HG03103 (cell line): ENCODE measurements around the gene CELF5.
A peak's percentile ranks its signal among the peaks of the same experiment; 100 is the strongest.

Experiments
- ATAC-seq: cut with Tn5 transposase; IDR thresholded peaks from one replicate; pipeline ENCODE4 v1.9.1; 2021; ENCODE audit warnings: low read depth; ENCODE audit not compliant: unreplicated experiment

The CELF5 gene

GRCh38 chr19:3224346-3225168 lies at the start of gene CELF5:
CELF5 (plus strand) TSS chr19:3224661; CDS start chr19:3224740, 79 bp downstream.
- ATAC-seq = no peak

DNA sequence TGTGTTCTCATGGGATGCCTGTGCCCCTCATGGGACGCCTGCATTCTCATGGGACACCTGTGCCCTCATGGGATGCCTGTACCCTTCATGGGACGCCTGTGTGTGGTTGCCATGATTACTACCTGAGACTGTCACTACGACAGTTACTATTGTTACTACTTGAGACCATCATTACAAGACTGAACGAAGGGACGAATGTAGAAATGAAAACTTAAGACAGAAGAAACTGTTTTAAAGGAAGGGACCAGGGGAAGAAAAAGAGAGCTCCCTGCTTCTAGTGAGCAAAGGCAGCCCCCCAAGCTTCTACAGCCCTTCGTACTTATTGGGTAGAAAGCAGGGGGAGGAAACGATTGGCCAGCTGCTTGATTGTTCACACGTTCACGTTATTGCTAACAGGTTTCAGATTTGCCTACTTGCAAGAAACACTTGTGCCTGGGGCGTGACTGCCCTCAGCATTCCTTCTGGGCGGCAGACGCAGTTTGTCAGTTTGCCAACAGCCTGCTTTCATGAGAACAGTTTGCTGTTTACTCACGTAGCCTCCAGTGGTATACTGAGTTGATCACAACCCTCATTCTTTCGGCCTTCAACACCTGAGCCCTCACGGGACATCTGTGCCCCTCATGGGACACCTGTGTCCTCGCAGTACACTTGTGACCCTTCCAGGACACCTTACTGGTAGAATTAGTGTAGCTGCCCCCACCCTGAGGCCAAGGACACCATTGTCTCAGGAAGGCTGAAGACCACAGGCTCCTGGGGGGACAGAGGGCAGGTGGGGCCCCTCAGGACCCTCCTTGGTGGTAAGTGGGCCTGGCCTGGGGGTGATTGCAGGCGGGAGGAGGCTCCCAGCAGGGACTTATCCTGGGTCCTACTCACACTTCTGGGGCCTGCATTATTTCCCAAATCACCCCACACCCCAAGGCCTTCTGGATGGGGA lies 48.4 kb upstream of the CELF5 start:
- no peak for ATAC-seq

- no peak for ATAC-seq
These were observed 47.6 kb upstream of the CELF5 start for GRCh38 chr19:3176715-3177501.

GRCh38 chr19:3178377-3178972 lies 46.0 kb upstream of the CELF5 start, which contains the start of gene S1PR4:
S1PR4 (plus strand) TSS chr19:3178769; CDS start chr19:3178793, 24 bp downstream.
- no peak for ATAC-seq

DNA sequence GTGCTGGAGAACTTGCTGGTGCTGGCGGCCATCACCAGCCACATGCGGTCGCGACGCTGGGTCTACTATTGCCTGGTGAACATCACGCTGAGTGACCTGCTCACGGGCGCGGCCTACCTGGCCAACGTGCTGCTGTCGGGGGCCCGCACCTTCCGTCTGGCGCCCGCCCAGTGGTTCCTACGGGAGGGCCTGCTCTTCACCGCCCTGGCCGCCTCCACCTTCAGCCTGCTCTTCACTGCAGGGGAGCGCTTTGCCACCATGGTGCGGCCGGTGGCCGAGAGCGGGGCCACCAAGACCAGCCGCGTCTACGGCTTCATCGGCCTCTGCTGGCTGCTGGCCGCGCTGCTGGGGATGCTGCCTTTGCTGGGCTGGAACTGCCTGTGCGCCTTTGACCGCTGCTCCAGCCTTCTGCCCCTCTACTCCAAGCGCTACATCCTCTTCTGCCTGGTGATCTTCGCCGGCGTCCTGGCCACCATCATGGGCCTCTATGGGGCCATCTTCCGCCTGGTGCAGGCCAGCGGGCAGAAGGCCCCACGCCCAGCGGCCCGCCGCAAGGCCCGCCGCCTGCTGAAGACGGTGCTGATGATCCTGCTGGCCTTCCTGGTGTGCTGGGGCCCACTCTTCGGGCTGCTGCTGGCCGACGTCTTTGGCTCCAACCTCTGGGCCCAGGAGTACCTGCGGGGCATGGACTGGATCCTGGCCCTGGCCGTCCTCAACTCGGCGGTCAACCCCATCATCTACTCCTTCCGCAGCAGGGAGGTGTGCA lies 45.3 kb upstream of the CELF5 start:
- no peak for ATAC-seq

GRCh38 chr19:3179739-3180293 lies 44.6 kb upstream of the CELF5 start:
- no peak for ATAC-seq

DNA sequence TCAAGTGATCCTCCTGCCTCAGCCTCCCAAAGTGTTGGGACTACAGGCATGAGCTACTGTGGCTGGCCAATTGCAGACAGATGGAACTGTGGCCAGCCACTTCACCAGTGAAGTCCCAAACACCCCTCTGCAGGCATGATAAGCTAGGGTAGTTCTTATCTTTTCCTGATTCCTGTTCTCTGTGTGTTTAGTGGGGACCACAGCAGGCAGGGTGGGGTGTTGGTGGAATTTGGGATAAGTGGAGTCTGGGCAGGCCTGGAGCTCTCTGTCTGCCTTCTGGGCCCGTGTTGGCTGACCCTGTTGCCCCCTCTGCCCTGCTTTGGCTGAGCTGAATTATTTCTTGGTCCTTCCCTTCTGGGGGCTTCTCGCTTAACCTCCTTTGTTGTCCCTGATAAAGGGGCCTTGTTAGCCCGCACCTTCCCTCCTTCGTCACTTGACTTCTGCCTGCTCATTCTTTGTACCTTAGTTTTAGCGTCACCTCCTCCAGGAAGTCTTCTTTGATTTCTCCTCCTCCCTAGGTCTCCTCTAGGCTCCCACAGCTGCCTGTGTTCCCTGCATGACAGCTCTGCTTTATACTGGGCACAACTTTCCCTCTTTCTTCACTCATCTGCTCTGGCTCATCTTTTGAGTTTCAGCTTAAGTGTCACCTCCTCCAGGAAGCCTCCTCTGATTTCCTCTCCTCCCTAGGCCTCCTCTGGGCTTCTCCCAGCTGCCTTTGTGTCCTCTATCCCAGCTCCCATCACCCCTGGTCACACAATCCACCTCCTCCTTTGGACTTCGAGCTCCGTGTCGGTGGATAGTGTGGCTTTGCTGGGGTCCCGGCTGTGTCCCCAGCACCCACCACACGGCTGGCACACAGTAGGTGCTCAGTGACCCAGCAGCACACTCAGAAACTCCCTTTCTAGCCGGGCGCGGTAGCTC lies 40.5 kb upstream of the CELF5 start:
- no peak for ATAC-seq

- ATAC-seq = peak; percentile 11
These were observed 39.5 kb upstream of the CELF5 start for GRCh38 chr19:3184847-3185460.

- ATAC-seq = peak; percentile 59
These were observed 38.9 kb upstream of the CELF5 start, which contains the start of gene NCLN for GRCh38 chr19:3185461-3186159. NCLN (plus strand) TSS chr19:3185930; CDS start chr19:3186031, 101 bp downstream.

- ATAC-seq = peak; percentile 17
These were observed 38.2 kb upstream of the CELF5 start for GRCh38 chr19:3186160-3186688.

DNA sequence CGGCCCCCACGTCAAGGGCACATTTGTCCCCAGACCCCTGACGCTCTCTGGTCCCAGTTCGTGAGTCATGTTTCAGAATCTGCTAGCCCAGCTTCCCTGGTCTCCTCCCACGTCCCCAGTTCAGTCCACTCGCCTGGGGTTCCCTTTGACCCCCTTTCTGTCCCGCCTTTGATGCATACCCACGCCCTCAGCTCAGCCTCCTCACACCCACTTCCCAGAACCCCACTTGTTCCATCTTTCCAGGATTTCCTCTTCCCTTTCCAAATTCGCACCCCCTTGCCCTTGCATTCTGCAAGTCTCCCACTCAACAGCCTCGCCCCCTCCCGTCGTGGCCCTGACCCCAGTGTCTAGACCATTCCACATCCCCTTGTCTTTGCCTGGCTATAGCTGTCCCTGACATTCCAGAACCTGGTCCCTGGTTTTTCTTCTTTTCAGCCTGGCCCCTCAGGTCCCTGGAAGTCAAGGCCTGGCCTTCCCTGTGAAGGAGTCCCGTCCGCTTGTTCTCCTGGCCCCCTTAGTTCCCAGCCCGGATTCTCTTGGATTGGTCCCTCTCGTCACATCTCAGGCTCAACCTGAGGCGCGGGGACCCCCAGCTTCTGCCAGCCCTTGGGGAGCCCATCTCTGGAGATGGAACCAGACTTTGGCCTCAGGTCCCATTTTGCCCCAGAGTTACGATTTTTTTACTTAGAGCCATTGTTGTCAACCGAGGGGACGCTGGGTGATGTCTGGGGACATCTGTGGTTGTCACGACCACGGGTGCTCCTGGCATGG lies 37.4 kb upstream of the CELF5 start:
- ATAC-seq = no peak

GRCh38 chr19:3187662-3188511 lies 36.6 kb upstream of the CELF5 start:
- no peak for ATAC-seq

GRCh38 chr19:3188627-3189596 lies 35.5 kb upstream of the CELF5 start:
- no peak for ATAC-seq
